H9 (cell line): ENCODE results near the gene PLCXD1. TPM values are rescaled to one million over a fixed set of nuclear protein-coding genes. Genes with fewer than 3 reads are reported as not detected.

ENCODE experiments used
- DNase-seq: peaks from one replicate; pipeline ENCODE4 v3.0.0-alpha.2; 2017
- H2AFZ ChIP-seq: one replicate; pipeline ENCODE4 v1.6.1; 2013; ENCODE audit warnings: mild to moderate bottlenecking, low read length, control low read depth, moderate library complexity
- H2AK5ac ChIP-seq: 2 replicates; pipeline ENCODE4 v1.6.1; 2013; ENCODE audit warnings: low read length, control low read depth, mixed read lengths; ENCODE audit not compliant: insufficient read length
- H2BK120ac ChIP-seq: one replicate; pipeline ENCODE4 v1.6.1; 2013; ENCODE audit warnings: low read depth, mild to moderate bottlenecking, low read length, control low read depth, inconsistent platforms; ENCODE audit not compliant: poor library complexity, severe bottlenecking
- H2BK12ac ChIP-seq: 2 replicates; pipeline ENCODE4 v1.6.1; 2013; ENCODE audit warnings: low read length, control low read depth, mixed read lengths, low read depth; ENCODE audit not compliant: insufficient read length
- H2BK15ac ChIP-seq: 2 replicates; pipeline ENCODE4 v1.6.1; 2013; ENCODE audit warnings: low read depth, low read length, control low read depth
- H2BK20ac ChIP-seq: one replicate; pipeline ENCODE4 v1.6.1; 2013; ENCODE audit warnings: low read depth, mild to moderate bottlenecking, low read length, control low read depth, inconsistent platforms; ENCODE audit not compliant: poor library complexity, severe bottlenecking
- H2BK5ac ChIP-seq: 2 replicates; pipeline ENCODE4 v1.6.1; 2013; ENCODE audit warnings: low read length, control low read depth, mixed read lengths; ENCODE audit not compliant: insufficient read length
- H3K14ac ChIP-seq: 2 replicates; pipeline ENCODE4 v1.6.1; 2013; ENCODE audit warnings: low read length, control low read depth; ENCODE audit not compliant: insufficient read depth
- H3K18ac ChIP-seq: 2 replicates; pipeline ENCODE4 v1.6.1; 2013; ENCODE audit warnings: low read depth, mild to moderate bottlenecking, mixed read lengths, low read length, control low read depth; ENCODE audit not compliant: insufficient read length
- H3K23ac ChIP-seq: 2 replicates; pipeline ENCODE4 v1.6.1; 2013; ENCODE audit warnings: low read length, control low read depth, mixed read lengths, low read depth; ENCODE audit not compliant: insufficient read length
- H3K23me2 ChIP-seq: 2 replicates; pipeline ENCODE4 v1.6.1; 2013; ENCODE audit warnings: low read depth, mild to moderate bottlenecking, mixed read lengths, low read length, control low read depth; ENCODE audit not compliant: insufficient read length, poor library complexity, severe bottlenecking
- H3K27ac ChIP-seq: 2 replicates; pipeline ENCODE4 v1.5.1; 2013; ENCODE audit warnings: low read length, control low read depth, mixed read lengths, low read depth; ENCODE audit not compliant: insufficient read length
- H3K27me3 ChIP-seq: 2 replicates; pipeline ENCODE4 v1.6.1; 2013; ENCODE audit warnings: low read length, control low read depth, inconsistent platforms; ENCODE audit not compliant: insufficient read depth
- H3K4ac ChIP-seq: 2 replicates; pipeline ENCODE4 v1.6.1; 2013; ENCODE audit warnings: low read depth, mild to moderate bottlenecking, control low read depth, inconsistent platforms, low read length, moderate library complexity
- H3K4me1 ChIP-seq: 2 replicates; pipeline ENCODE4 v1.6.1; 2013; ENCODE audit warnings: low read length, control low read depth, inconsistent platforms; ENCODE audit not compliant: insufficient read depth
- H3K4me2 ChIP-seq: 2 replicates; pipeline ENCODE4 v1.6.1; 2013; ENCODE audit warnings: low read length, control low read depth, mixed read lengths; ENCODE audit not compliant: insufficient read length, insufficient read depth
- H3K56ac ChIP-seq: 2 replicates; pipeline ENCODE4 v1.6.1; 2013; ENCODE audit warnings: low read depth, mild to moderate bottlenecking, mixed read lengths, low read length, control low read depth; ENCODE audit not compliant: insufficient read length
- H3K79me1 ChIP-seq: 2 replicates; pipeline ENCODE4 v1.6.1; 2013; ENCODE audit warnings: low read depth, mild to moderate bottlenecking, moderate library complexity, low read length, control low read depth, inconsistent platforms; ENCODE audit not compliant: insufficient read depth, poor library complexity, severe bottlenecking
- H3K79me2 ChIP-seq: 2 replicates; pipeline ENCODE4 v1.6.1; 2013; ENCODE audit warnings: low read length, control low read depth, inconsistent platforms; ENCODE audit not compliant: insufficient read depth
- H3K9ac ChIP-seq: 2 replicates; pipeline ENCODE4 v1.6.1; 2013; ENCODE audit warnings: low read length, control low read depth, mixed read lengths; ENCODE audit not compliant: insufficient read length; ENCODE audit errors: extremely low read depth
- H3K9me3 ChIP-seq: one replicate; pipeline ENCODE4 v1.6.1; 2013; ENCODE audit warnings: low read depth, low read length, inconsistent platforms; ENCODE audit not compliant: control insufficient read depth
- H3T11ph ChIP-seq: one replicate; pipeline ENCODE4 v1.6.1; 2013; ENCODE audit warnings: mild to moderate bottlenecking, low read length, control low read depth, inconsistent platforms
- H4K20me1 ChIP-seq: one replicate; pipeline ENCODE4 v1.6.1; 2013; ENCODE audit not compliant: control insufficient read depth, insufficient read length, insufficient read depth
- H4K5ac ChIP-seq: 2 replicates; pipeline ENCODE4 v1.6.1; 2013; ENCODE audit warnings: low read depth, mild to moderate bottlenecking, mixed read lengths, low read length, control low read depth; ENCODE audit not compliant: insufficient read length
- H4K8ac ChIP-seq: replicated peaks from 2 replicates; pipeline ENCODE4 v1.6.1; 2013; ENCODE audit warnings: low read length, control low read depth, mixed read lengths, low read depth; ENCODE audit not compliant: insufficient read length
- H4K91ac ChIP-seq: 2 replicates; pipeline ENCODE4 v1.6.1; 2013; ENCODE audit warnings: low read depth, mild to moderate bottlenecking, moderate library complexity, mixed read lengths, low read length, control low read depth; ENCODE audit not compliant: insufficient read length
- H3K27ac Mint-ChIP-seq, 3 experiments: 2 replicates in 2 of 3; 3 replicates in 1 of 3; pipeline ENCODE4 v1.8.0; 2020 to 2021; ENCODE audit warnings: mixed read lengths in 3 of 3, mild to moderate bottlenecking in 1 of 3, moderate library complexity in 1 of 3
- H3K27me3 Mint-ChIP-seq: 2 replicates; pipeline ENCODE4 v1.8.0; 2021; ENCODE audit warnings: low read depth, mild to moderate bottlenecking, moderate library complexity, mixed read lengths
- H3K36me3 Mint-ChIP-seq, 3 experiments: 2 replicates in 2 of 3; 3 replicates in 1 of 3; pipeline ENCODE4 v1.8.0; 2020 to 2021; ENCODE audit warnings: low read depth in 3 of 3, mixed read lengths in 3 of 3; ENCODE audit not compliant: insufficient read depth in 1 of 3
- H3K4me1 Mint-ChIP-seq, 2 experiments: 2 replicates each; pipeline ENCODE4 v1.8.0; 2020; ENCODE audit warnings: mixed read lengths in 2 of 2
- H3K4me3 Mint-ChIP-seq, 2 experiments: 2 replicates in 1 of 2; 3 replicates in 1 of 2; pipeline ENCODE4 v1.8.0; 2020 to 2021; ENCODE audit warnings: mild to moderate bottlenecking in 2 of 2, mixed read lengths in 2 of 2, moderate library complexity in 1 of 2
- H3K9me3 Mint-ChIP-seq, 2 experiments: 2 replicates in 1 of 2; 3 replicates in 1 of 2; pipeline ENCODE4 v1.8.0; 2020; ENCODE audit warnings: mild to moderate bottlenecking in 2 of 2, mixed read lengths in 2 of 2, moderate library complexity in 1 of 2
- CTCF ChIP-seq: fragments of 200-600 bp; sonication (generic); conservative IDR thresholded peaks from 3 replicates; pipeline ENCODE4 v1.8.0; 2021; ENCODE audit warnings: antibody characterized with exemption, mild to moderate bottlenecking
- WGBS: extraction: QIAGEN DNeasy Blood & Tissue Kit; methylation state at CpG from one replicate; pipeline ENCODE4 v1.1.7; 2013; ENCODE audit warnings: missing lambda C conversion rate, low lambda C conversion rate, mixed read lengths; ENCODE audit not compliant: insufficient read length; ENCODE audit errors: extremely low coverage; 5-methylcytosine and 5-hydroxymethylcytosine counted together
- total RNA-seq: library from RNA; stranded (reverse); gene quantifications from 2 replicates; pipeline ENCODE4 v1.2.1, GENCODE V29; 2021

The PLCXD1 gene
- total RNA-seq, 1 experiment from 2014 or later: 96.5 TPM

- no peak overlapping the region for H3K4me3 Mint-ChIP-seq
- Histone ChIP-seq H4K20me1 (no peaks in the 10 kb centered on the region), H2BK120ac (no peak overlapping the region), H3K18ac (no peak overlapping the region), H3K79me2 (no peaks in the 10 kb centered on the region; the same call in 1 of the 2 replicates), H3K56ac (no peak overlapping the region), H3K9me3 (no peaks in the 10 kb centered on the region), H3K9ac (no peak overlapping the region), H4K8ac (no peak overlapping the region), H3K79me1 (peaks cover 3% of the 10 kb centered on the region), H3K27me3 (no peaks in the 10 kb centered on the region), H3K23me2 (no peaks in the 10 kb centered on the region), H3T11ph (no peak overlapping the region), H3K4ac (no peak overlapping the region), H4K5ac (no peak overlapping the region), H4K91ac (no peak overlapping the region), H2AFZ (no peak overlapping the region), H3K4me2 (no peak overlapping the region), H3K4me1 (no peaks in the 10 kb centered on the region), H2BK5ac (no peak overlapping the region), H2AK5ac (no peak overlapping the region), H2BK20ac (no peak overlapping the region), H3K23ac (no peak overlapping the region), H3K14ac (no peak overlapping the region), H2BK15ac (no peak overlapping the region), H2BK12ac (no peak overlapping the region), H3K27ac (no peak overlapping the region)
- no CpG with 5 or more reads among the region's 11 CpGs for WGBS
- DNase-seq: no peak
- no peak for TF ChIP-seq CTCF
- peaks cover 10 to 46% (median 46%) of the 10 kb centered on the region in 3 experiments; a peak in 6 of 7 replicates for H3K36me3 Mint-ChIP-seq
- H3K9me3 Mint-ChIP-seq: no peaks in the 10 kb centered on the region
- 0 out of 7 replicates have a peak overlapping the region, but pooled peaks of 1 of the 3 experiments have one; percentile 26 for H3K27ac Mint-ChIP-seq
- H3K27me3 Mint-ChIP-seq: no peaks in the 10 kb centered on the region; the same call in 1 of the 2 replicates
- H3K4me1 Mint-ChIP-seq: 0 out of 4 replicates have a peak, but pooled peaks cover 0 to 3% of the 10 kb centered on the region in 2 experiments
These were observed 67.4 kb downstream of the PLCXD1 start for GRCh38 chrX:348461-349117.
